ENCODE results near the gene MYO9B.
A peak's percentile ranks its signal among the peaks of the same experiment; 100 is the strongest.

The MYO9B gene

GRCh38 chr19:17075035-17075863 is at the start of gene MYO9B, which contains the start of gene HAUS8:
MYO9B (plus strand) TSS chr19:17075777; CDS start chr19:17101718, 25,941 bp downstream.
HAUS8 (minus strand) TSS chr19:17075452; CDS start chr19:17075422, 30 bp downstream.
- DNase-seq = peak; percentile 98

- DNase-seq = no peak
Observed at GRCh38 chr19:17025991-17026658, 49.5 kb upstream of the MYO9B start.

GRCh38 chr19:17026706-17027534 is 48.7 kb upstream of the MYO9B start, which contains the start of gene CPAMD8:
CPAMD8 (minus strand) TSS chr19:17026810; CDS start chr19:17026642, 168 bp downstream.
- no peak for DNase-seq

GRCh38 chr19:17027535-17027975 is 48.0 kb upstream of the MYO9B start:
- no peak for DNase-seq

- no peak for DNase-seq
Observed at GRCh38 chr19:17031741-17032140, 43.8 kb upstream of the MYO9B start.

GRCh38 chr19:17035842-17036424 is 39.6 kb upstream of the MYO9B start:
- peak; percentile 42 for DNase-seq

GRCh38 chr19:17036640-17037039 is 38.9 kb upstream of the MYO9B start:
- no peak for DNase-seq

- DNase-seq = no peak
Observed at GRCh38 chr19:17037184-17037583, 38.4 kb upstream of the MYO9B start.

- no peak for DNase-seq
Observed at GRCh38 chr19:17037966-17038500, 37.5 kb upstream of the MYO9B start.

- no peak for DNase-seq
Observed at GRCh38 chr19:17041976-17042375, 33.6 kb upstream of the MYO9B start.

- no peak for DNase-seq
Observed at GRCh38 chr19:17043744-17044143, 31.8 kb upstream of the MYO9B start.

- no peak for DNase-seq
Observed at GRCh38 chr19:17045907-17046502, 29.6 kb upstream of the MYO9B start.

GRCh38 chr19:17048885-17049453 is 26.6 kb upstream of the MYO9B start:
- DNase-seq = no peak

GRCh38 chr19:17049711-17050280 is 25.8 kb upstream of the MYO9B start:
- DNase-seq = no peak

- DNase-seq = peak; percentile 65
Observed at GRCh38 chr19:17052439-17052838, 23.1 kb upstream of the MYO9B start.

- DNase-seq = no peak
Observed at GRCh38 chr19:17054746-17055145, 20.8 kb upstream of the MYO9B start.

- no peak for DNase-seq
Observed at GRCh38 chr19:17055636-17056035, 19.9 kb upstream of the MYO9B start.

- no peak for DNase-seq
Observed at GRCh38 chr19:17058236-17058635, 17.3 kb upstream of the MYO9B start.

- no peak for DNase-seq
Observed at GRCh38 chr19:17060802-17061201, 14.8 kb upstream of the MYO9B start.

GRCh38 chr19:17061205-17061604 is 14.4 kb upstream of the MYO9B start:
- no peak for DNase-seq

GRCh38 chr19:17061691-17062090 is 13.9 kb upstream of the MYO9B start:
- DNase-seq = no peak
